Measurements from ENCODE around the gene SLC17A7.

The SLC17A7 gene

DNA sequence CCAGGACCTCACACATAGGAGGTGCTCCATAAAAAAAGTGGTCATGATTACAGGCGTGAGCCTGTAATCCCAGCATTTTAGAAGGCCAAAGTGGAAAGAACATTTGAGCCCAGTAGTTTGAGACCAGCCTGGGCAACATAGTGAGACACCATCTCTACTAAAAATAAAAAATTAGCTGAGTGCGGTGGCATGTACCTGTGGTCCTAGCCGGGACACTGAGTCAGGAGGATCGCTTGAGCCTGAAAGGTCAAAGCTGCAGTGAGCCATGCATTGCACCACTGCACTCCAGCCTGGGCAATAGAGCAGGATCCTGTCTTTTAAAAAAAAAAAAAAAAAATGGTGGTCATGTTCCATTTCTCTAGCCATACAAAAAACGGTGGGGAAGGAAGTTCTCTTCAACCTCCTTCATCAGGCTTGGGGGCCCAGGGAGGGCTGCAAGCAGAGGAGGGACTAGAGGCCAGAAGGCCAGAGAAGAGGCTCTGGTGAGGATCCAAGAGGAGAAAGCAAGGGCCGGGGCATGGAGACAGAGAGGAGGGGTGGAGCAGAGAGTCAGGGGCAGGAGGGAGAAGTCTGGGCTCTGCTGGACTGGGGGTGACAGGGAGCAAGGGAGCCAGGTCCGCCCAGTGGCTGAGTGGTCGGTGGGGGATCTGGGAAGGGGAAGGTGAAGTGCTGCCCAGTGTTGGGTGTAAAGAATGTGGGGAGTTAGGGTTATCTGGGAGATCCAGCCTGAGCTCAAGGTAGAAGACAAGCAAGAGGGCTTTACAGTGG, 44.4 kb downstream of the SLC17A7 start:
- H2AFZ ChIP-seq (ENCODE audit: low read depth, low read length): no peak overlapping the region
- no peak overlapping the region for H3K27ac ChIP-seq (ENCODE audit: low read length, poor library complexity, severe bottlenecking)
- WGBS: 81% methylated on average over 8 of the region's 8 CpGs
- H4K8ac ChIP-seq (ENCODE audit: low read length): no peak overlapping the region
- no peak overlapping the region for H2BK120ac ChIP-seq (ENCODE audit: low read depth, low read length)
- H2AK5ac ChIP-seq (ENCODE audit: low read length, severe bottlenecking): no peak overlapping the region
- no peaks in the 10 kb centered on the region for H3K9me3 ChIP-seq (ENCODE audit: control insufficient read depth, low read length)
- H3K18ac ChIP-seq (ENCODE audit: low read depth in 1 of 2, low read length in 2 of 2): no peak overlapping the region
- no peak overlapping the region for H3K4me2 ChIP-seq (ENCODE audit: low read length, poor library complexity, severe bottlenecking)
- H2BK5ac ChIP-seq (ENCODE audit: low read depth, low read length, poor library complexity, severe bottlenecking): no peak overlapping the region
- peaks cover 16 to 71% of the 10 kb centered on the region in 2 experiments for H3K27me3 ChIP-seq (ENCODE audit: control insufficient read depth in 1 of 2, insufficient read depth in 1 of 2, low read length in 2 of 2)
- H3K14ac ChIP-seq (ENCODE audit: low read length in 2 of 2): no peak overlapping the region
- no peak overlapping the region for H2BK15ac ChIP-seq (ENCODE audit: low read depth, poor library complexity, severe bottlenecking)
- no peak overlapping the region for H2BK12ac ChIP-seq (ENCODE audit: low read length in 2 of 2)
- no peak overlapping the region for H3K4ac ChIP-seq (ENCODE audit: low read depth in 1 of 2, low read length in 2 of 2)
- H3K4me3 ChIP-seq (ENCODE audit: insufficient read depth in 1 of 2, low read depth in 1 of 2, low read length in 2 of 2): no peak overlapping the region
- H4K91ac ChIP-seq (ENCODE audit: low read length): no peak overlapping the region
- H3K4me1 ChIP-seq (ENCODE audit: control insufficient read depth, insufficient read depth, low read depth, low read length): peaks cover 11% of the 10 kb centered on the region
- no peak for DNase-seq
- no peak overlapping the region for H3K9ac ChIP-seq (ENCODE audit: low read length)
- no peaks in the 10 kb centered on the region for H3K36me3 ChIP-seq (ENCODE audit: control insufficient read depth in 1 of 2, insufficient read depth in 2 of 2, low read depth in 1 of 2, low read length in 2 of 2)
- H3K79me1 ChIP-seq (replicated peaks; ENCODE audit: low read length, poor library complexity, severe bottlenecking): no peaks in the 10 kb centered on the region
- no peak overlapping the region for H3K23ac ChIP-seq (ENCODE audit: low read length in 2 of 2)

- Histone ChIP-seq H3K4ac (ENCODE audit: low read depth in 1 of 2, low read length in 2 of 2) (no peak overlapping the region), H3K9me3 (ENCODE audit: control insufficient read depth, low read length) (no peaks in the 10 kb centered on the region), H4K8ac (ENCODE audit: low read length) (no peak overlapping the region), H2BK12ac (ENCODE audit: low read length in 2 of 2) (no peak overlapping the region), H3K36me3 (ENCODE audit: control insufficient read depth in 1 of 2, insufficient read depth in 2 of 2, low read depth in 1 of 2, low read length in 2 of 2) (no peaks in the 10 kb centered on the region), H2AK5ac (ENCODE audit: low read length, severe bottlenecking) (no peak overlapping the region), H2BK15ac (ENCODE audit: low read depth, poor library complexity, severe bottlenecking) (no peak overlapping the region), H4K91ac (ENCODE audit: low read length) (no peak overlapping the region), H3K79me1 (replicated peaks; ENCODE audit: low read length, poor library complexity, severe bottlenecking) (no peaks in the 10 kb centered on the region), H2BK120ac (ENCODE audit: low read depth, low read length) (no peak overlapping the region), H2BK5ac (ENCODE audit: low read depth, low read length, poor library complexity, severe bottlenecking) (no peak overlapping the region), H3K14ac (ENCODE audit: low read length in 2 of 2) (no peak overlapping the region), H3K4me1 (ENCODE audit: control insufficient read depth, insufficient read depth, low read depth, low read length) (peaks cover 11% of the 10 kb centered on the region), H3K23ac (ENCODE audit: low read length in 2 of 2) (no peak overlapping the region), H2AFZ (ENCODE audit: low read depth, low read length) (no peak overlapping the region), H3K4me2 (ENCODE audit: low read length, poor library complexity, severe bottlenecking) (no peak overlapping the region), H3K9ac (ENCODE audit: low read length) (no peak overlapping the region), H3K27me3 (ENCODE audit: control insufficient read depth in 1 of 2, insufficient read depth in 1 of 2, low read length in 2 of 2) (peaks cover 19 to 78% of the 10 kb centered on the region in 2 experiments), H3K4me3 (ENCODE audit: insufficient read depth in 1 of 2, low read depth in 1 of 2, low read length in 2 of 2) (no peak overlapping the region), H3K27ac (ENCODE audit: low read length, poor library complexity, severe bottlenecking) (no peak overlapping the region), H3K18ac (ENCODE audit: low read depth in 1 of 2, low read length in 2 of 2) (no peak overlapping the region)
- DNase-seq: no peak
- 71% methylated on average over 15 of the region's 15 CpGs for WGBS
These were observed 45.5 kb downstream of the SLC17A7 start for GRCh38 chr19:49395581-49396407.

GRCh38 chr19:49393881-49394280, 47.4 kb downstream of the SLC17A7 start:
- no peak overlapping the region for H3K18ac ChIP-seq (ENCODE audit: low read depth in 1 of 2, low read length in 2 of 2)
- no peak for DNase-seq
- H2BK15ac ChIP-seq (ENCODE audit: low read depth, poor library complexity, severe bottlenecking): no peak overlapping the region
- no peaks in the 10 kb centered on the region for H3K79me1 ChIP-seq (replicated peaks; ENCODE audit: low read length, poor library complexity, severe bottlenecking)
- H2AFZ ChIP-seq (ENCODE audit: low read depth, low read length): no peak overlapping the region
- 0% methylated on average over 1 of the region's 5 CpGs for WGBS
- H3K36me3 ChIP-seq (ENCODE audit: control insufficient read depth in 1 of 2, insufficient read depth in 2 of 2, low read depth in 1 of 2, low read length in 2 of 2): no peaks in the 10 kb centered on the region
- no peak overlapping the region for H2AK5ac ChIP-seq (ENCODE audit: low read length, severe bottlenecking)
- no peak overlapping the region for H4K91ac ChIP-seq (ENCODE audit: low read length)
- H3K14ac ChIP-seq (ENCODE audit: low read length in 2 of 2): no peak overlapping the region
- H3K4me3 ChIP-seq (ENCODE audit: insufficient read depth in 1 of 2, low read depth in 1 of 2, low read length in 2 of 2): no peak overlapping the region
- no peak overlapping the region for H3K4ac ChIP-seq (ENCODE audit: low read depth in 1 of 2, low read length in 2 of 2)
- no peak overlapping the region for H4K8ac ChIP-seq (ENCODE audit: low read length)
- peaks cover 9% of the 10 kb centered on the region for H3K4me1 ChIP-seq (ENCODE audit: control insufficient read depth, insufficient read depth, low read depth, low read length)
- no peak overlapping the region for H2BK12ac ChIP-seq (ENCODE audit: low read length in 2 of 2)
- no peak overlapping the region for H3K23ac ChIP-seq (ENCODE audit: low read length in 2 of 2)
- H3K4me2 ChIP-seq (ENCODE audit: low read length, poor library complexity, severe bottlenecking): no peak overlapping the region
- H3K9ac ChIP-seq (ENCODE audit: low read length): no peak overlapping the region
- H2BK120ac ChIP-seq (ENCODE audit: low read depth, low read length): no peak overlapping the region
- H3K27ac ChIP-seq (ENCODE audit: low read length, poor library complexity, severe bottlenecking): no peak overlapping the region
- H3K9me3 ChIP-seq (ENCODE audit: control insufficient read depth, low read length): no peaks in the 10 kb centered on the region
- no peak overlapping the region for H2BK5ac ChIP-seq (ENCODE audit: low read depth, low read length, poor library complexity, severe bottlenecking)
- peaks cover 28 to 83% of the 10 kb centered on the region in 2 experiments for H3K27me3 ChIP-seq (ENCODE audit: control insufficient read depth in 1 of 2, insufficient read depth in 1 of 2, low read length in 2 of 2)
